SK-N-SH treated with all-trans-retinoic acid at 6 μM for 48 hours (cell line): ENCODE data around the gene MAGEC2.

Experiments used
- BACH2 ChIP-seq: fragments of 250-450 bp; sonication (Bioruptor Pico); IDR thresholded peaks from 2 replicates; pipeline ENCODE4 v1.9.0; 2021; ENCODE audit warnings: mild to moderate bottlenecking, borderline replicate concordance
- POU6F1 ChIP-seq: fragments of 250-450 bp; sonication (Bioruptor Pico); IDR thresholded peaks from 2 replicates; pipeline ENCODE4 v1.8.0; 2021; ENCODE audit warnings: low read depth, mild to moderate bottlenecking, moderate library complexity, borderline replicate concordance

MAGEC2 gene

GRCh38 chrX:142156567-142156966 is 48.5 kb downstream of the MAGEC2 start (continued):
- TF ChIP-seq POU6F1 (CRISPR knock-in tag) (no peak), BACH2 (CRISPR knock-in tag) (no peak)
